ENCODE results near the gene EIF3L. TPM values are rescaled to one million over a fixed set of nuclear protein-coding genes. Genes with fewer than 3 reads are reported as not detected.
A peak's percentile ranks its signal among the peaks of the same experiment; 100 is the strongest.

Gene EIF3L
- total RNA-seq, 1 donor from 2014 or later: 420 TPM

DNA sequence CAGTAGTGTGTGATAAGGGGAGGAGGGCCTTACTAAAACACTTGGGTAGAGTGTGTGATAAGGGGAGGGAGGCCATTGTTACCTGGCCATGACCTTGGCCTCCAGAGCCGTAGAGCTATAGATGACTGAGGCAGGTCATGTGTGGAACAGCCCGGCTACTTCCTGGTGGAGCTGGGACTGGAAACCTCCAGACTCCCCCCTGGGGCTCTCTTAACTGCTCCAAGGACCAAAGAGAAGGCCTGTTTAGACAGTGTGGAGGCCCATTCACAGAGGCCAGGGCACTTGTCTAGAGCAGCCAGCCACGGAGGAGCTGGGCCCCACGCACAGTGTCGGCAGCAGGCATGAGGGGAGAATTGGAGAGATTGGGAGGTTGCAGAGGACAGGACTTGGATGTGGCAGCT is 44.4 kb downstream of the EIF3L start:
- FAIRE-seq (no peak), DNase-seq (ENCODE audit: low read depth) (no peak)
- Histone ChIP-seq H3K36me3 (ENCODE audit: control insufficient read depth, insufficient read depth, low read length) (peaks cover 5% of the 10 kb centered on the region), H3K27me3 (ENCODE audit: control insufficient read depth, insufficient read depth, low read length) (no peaks in the 10 kb centered on the region), H3K4me3 (ENCODE audit: low read depth, low read length) (no peak overlapping the region)
- TF ChIP-seq, protein P1, sequence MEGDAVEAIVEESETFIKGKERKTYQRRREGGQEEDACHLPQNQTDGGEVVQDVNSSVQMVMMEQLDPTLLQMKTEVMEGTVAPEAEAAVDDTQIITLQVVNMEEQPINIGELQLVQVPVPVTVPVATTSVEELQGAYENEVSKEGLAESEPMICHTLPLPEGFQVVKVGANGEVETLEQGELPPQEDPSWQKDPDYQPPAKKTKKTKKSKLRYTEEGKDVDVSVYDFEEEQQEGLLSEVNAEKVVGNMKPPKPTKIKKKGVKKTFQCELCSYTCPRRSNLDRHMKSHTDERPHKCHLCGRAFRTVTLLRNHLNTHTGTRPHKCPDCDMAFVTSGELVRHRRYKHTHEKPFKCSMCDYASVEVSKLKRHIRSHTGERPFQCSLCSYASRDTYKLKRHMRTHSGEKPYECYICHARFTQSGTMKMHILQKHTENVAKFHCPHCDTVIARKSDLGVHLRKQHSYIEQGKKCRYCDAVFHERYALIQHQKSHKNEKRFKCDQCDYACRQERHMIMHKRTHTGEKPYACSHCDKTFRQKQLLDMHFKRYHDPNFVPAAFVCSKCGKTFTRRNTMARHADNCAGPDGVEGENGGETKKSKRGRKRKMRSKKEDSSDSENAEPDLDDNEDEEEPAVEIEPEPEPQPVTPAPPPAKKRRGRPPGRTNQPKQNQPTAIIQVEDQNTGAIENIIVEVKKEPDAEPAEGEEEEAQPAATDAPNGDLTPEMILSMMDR (IDR thresholded peaks at IDR 0.05; ENCODE audit: insufficient read depth, low read length, severe bottlenecking): no peak

DNA sequence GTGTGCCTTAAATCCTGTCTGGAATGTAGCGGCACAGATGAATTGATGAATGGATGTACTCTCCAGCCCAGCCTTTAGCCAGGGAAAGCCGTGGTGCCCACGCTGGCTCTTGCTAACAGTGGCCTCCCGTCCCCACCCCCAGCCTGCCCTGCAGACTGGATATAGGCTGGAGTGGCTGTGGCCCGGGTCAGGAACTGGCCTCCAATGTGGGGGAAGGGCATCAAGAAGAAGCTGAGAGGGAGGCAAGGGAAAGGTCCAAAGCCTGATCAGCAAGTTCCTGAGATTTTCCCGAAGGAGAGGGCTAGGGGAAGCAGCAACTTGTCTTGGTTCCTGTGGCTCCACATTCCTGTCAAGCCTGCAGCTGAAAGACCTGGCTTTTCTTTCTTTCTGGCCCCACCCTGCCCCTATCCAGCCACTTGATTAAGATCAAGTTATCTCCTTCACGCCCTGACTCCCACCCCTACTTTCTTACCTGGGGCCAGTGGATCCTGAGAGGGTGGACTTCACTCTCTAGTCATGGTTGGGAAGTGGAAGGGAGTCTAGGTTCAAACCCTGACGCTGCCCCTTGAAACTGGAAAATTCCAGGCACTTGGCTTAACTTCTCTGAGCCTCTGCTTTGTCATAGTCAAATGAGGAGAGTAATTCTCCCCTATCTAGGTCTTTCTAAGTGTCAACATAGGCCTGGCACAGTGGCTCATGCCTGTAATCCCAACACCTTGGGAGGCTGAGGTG is 45.9 kb downstream of the EIF3L start:
- no peak for FAIRE-seq
- DNase-seq (ENCODE audit: low read depth): peak; percentile 80
- TF ChIP-seq, protein P1 (IDR thresholded peaks at IDR 0.05; ENCODE audit: insufficient read depth, low read length, severe bottlenecking): no peak
- Histone ChIP-seq H3K27me3 (ENCODE audit: control insufficient read depth, insufficient read depth, low read length) (no peaks in the 10 kb centered on the region), H3K4me3 (ENCODE audit: low read depth, low read length) (peak overlapping the region; percentile 19), H3K36me3 (ENCODE audit: control insufficient read depth, insufficient read depth, low read length) (peaks cover 1% of the 10 kb centered on the region)

DNA sequence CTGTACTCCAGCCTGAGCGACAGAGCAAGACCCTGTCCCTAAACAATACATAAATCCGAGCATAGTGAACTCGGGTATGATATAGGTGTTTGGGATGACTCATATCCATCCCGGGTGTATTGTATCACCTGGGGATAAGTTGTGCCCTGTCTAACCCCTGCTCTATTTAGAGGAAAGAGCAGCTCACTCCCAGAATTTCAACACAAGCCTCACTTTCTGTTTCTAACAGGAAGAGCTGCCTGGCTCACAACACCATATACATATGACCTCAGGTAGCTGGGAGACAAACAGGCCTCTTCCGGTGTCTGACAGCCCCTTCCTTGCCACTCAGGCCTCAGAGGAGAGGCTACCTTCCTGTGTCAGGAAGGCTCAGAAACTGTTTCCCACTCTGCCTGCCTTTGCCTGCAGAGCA is 47.0 kb downstream of the EIF3L start:
- DNase-seq (ENCODE audit: low read depth) (peak; percentile 99), FAIRE-seq (peak; percentile 99)
- TF ChIP-seq, protein P1 (IDR thresholded peaks at IDR 0.05; ENCODE audit: insufficient read depth, low read length, severe bottlenecking): no peak
- Histone ChIP-seq H3K27me3 (ENCODE audit: control insufficient read depth, insufficient read depth, low read length) (no peaks in the 10 kb centered on the region), H3K4me3 (ENCODE audit: low read depth, low read length) (no peak overlapping the region), H3K36me3 (ENCODE audit: control insufficient read depth, insufficient read depth, low read length) (peaks cover 1% of the 10 kb centered on the region)

DNA sequence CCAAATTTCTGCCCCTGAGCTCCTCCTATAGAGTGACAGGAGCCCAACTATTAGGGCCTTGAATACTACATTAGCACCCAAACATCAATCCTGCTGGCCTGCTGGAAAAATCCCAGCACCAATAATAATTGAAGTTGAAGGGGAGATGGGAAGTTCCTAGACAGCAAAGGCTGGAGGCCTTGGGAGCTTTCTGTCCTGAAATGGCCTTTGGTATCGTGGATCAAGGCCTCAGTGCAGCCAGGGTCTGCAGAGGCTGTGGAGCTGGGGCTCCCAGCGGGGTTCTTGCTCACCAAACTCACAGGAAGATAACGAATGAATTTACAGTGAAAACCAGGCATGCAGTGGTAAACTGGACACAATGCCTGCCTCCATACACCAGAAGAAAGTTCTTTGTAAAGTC is 47.7 kb downstream of the EIF3L start:
- Histone ChIP-seq H3K27me3 (ENCODE audit: control insufficient read depth, insufficient read depth, low read length) (no peaks in the 10 kb centered on the region), H3K4me3 (ENCODE audit: low read depth, low read length) (no peak overlapping the region), H3K36me3 (ENCODE audit: control insufficient read depth, insufficient read depth, low read length) (no peaks in the 10 kb centered on the region)
- no peak for DNase-seq (ENCODE audit: low read depth)
- no peak for FAIRE-seq
- TF ChIP-seq, protein P1 (IDR thresholded peaks at IDR 0.05; ENCODE audit: insufficient read depth, low read length, severe bottlenecking): no peak

DNA sequence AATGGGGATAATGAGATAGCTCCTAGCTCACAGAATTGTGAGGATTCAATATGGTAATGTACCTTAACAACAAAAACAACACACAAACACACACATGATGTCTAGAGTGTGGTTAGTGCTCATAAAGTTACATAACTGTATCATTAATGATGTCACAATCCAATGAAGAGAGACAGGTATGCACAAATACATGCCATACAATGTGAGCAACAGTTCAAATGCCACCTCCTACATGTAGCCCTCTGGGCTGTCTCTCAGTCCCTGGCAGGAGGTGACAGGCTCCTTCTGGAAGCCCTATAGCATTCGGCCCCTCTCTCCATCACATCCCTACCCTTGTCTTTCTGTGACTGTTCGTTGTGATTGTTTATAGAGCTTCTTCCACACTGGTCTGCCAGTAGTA is 48.6 kb downstream of the EIF3L start:
- no peaks in the 10 kb centered on the region for H3K36me3 ChIP-seq (ENCODE audit: control insufficient read depth, insufficient read depth, low read length)
- FAIRE-seq (no peak), DNase-seq (ENCODE audit: low read depth) (peak; percentile 73)
- TF ChIP-seq, protein P1 (IDR thresholded peaks at IDR 0.05; ENCODE audit: insufficient read depth, low read length, severe bottlenecking): no peak
- H3K4me3 ChIP-seq (ENCODE audit: low read depth, low read length): no peak overlapping the region
- H3K27me3 ChIP-seq (ENCODE audit: control insufficient read depth, insufficient read depth, low read length): no peaks in the 10 kb centered on the region

Measured in bronchial epithelial cell (primary cell).